Jurkat, Clone E6-1 (cell line): ENCODE measurements around the gene SRR.

Source experiments
- DNase-seq: peaks from one replicate; pipeline ENCODE4 v3.0.0-alpha.2; 2011; ENCODE audit warnings: low read depth, low spot score
- H3K4me3 ChIP-seq: 2 replicates; pipeline ENCODE4 v1.5.1; 2011; ENCODE audit warnings: mild to moderate bottlenecking, low read length, control low read depth, moderate library complexity

Gene SRR

GRCh38 chr17:2336852-2337543, 33.2 kb downstream of the SRR start, which contains the start of gene SGSM2:
SGSM2 (plus strand) TSS chr17:2337501; CDS start chr17:2337689, 188 bp downstream.
- peak within 1 kb of the TSS; percentile 84 for H3K4me3 ChIP-seq
- peak; percentile 65 for DNase-seq

GRCh38 chr17:2337544-2338314, 34.0 kb downstream of the SRR start:
- DNase-seq, result no peak
- peak overlapping the region; percentile 84 for H3K4me3 ChIP-seq

GRCh38 chr17:2338315-2338657, 34.5 kb downstream of the SRR start:
- H3K4me3 ChIP-seq, result peak overlapping the region; percentile 84
- DNase-seq, result no peak

GRCh38 chr17:2343421-2343820, 39.7 kb downstream of the SRR start:
- DNase-seq, result no peak
- H3K4me3 ChIP-seq, result no peak overlapping the region

GRCh38 chr17:2344528-2344927, 40.8 kb downstream of the SRR start:
- no peak overlapping the region for H3K4me3 ChIP-seq
- no peak for DNase-seq

- DNase-seq, result no peak
- H3K4me3 ChIP-seq, result no peak overlapping the region
Observed at GRCh38 chr17:2346475-2346874, 42.7 kb downstream of the SRR start.

- no peak for DNase-seq
- H3K4me3 ChIP-seq, result no peak overlapping the region
Observed at GRCh38 chr17:2347805-2348685, 44.3 kb downstream of the SRR start.

GRCh38 chr17:2351269-2351668, 47.5 kb downstream of the SRR start:
- DNase-seq, result no peak
- no peak overlapping the region for H3K4me3 ChIP-seq

- DNase-seq, result no peak
- no peak overlapping the region for H3K4me3 ChIP-seq
Observed at GRCh38 chr17:2354311-2354710, 50.6 kb downstream of the SRR start.

- no peak overlapping the region for H3K4me3 ChIP-seq
- DNase-seq, result no peak
Observed at GRCh38 chr17:2357237-2357636, 53.5 kb downstream of the SRR start.

GRCh38 chr17:2357931-2358434, 54.2 kb downstream of the SRR start:
- DNase-seq, result no peak
- H3K4me3 ChIP-seq, result no peak overlapping the region

- no peak overlapping the region for H3K4me3 ChIP-seq
- no peak for DNase-seq
Observed at GRCh38 chr17:2361010-2361760, 57.4 kb downstream of the SRR start.

- no peak for DNase-seq
- no peak overlapping the region for H3K4me3 ChIP-seq
Observed at GRCh38 chr17:2362016-2362415, 58.3 kb downstream of the SRR start.

- H3K4me3 ChIP-seq, result no peak overlapping the region
- DNase-seq, result no peak
Observed at GRCh38 chr17:2362416-2362815, 58.7 kb downstream of the SRR start.

GRCh38 chr17:2362881-2363280, 59.1 kb downstream of the SRR start:
- H3K4me3 ChIP-seq, result no peak overlapping the region
- DNase-seq, result no peak

- DNase-seq, result no peak
- H3K4me3 ChIP-seq, result no peak overlapping the region
Observed at GRCh38 chr17:2363318-2363717, 59.6 kb downstream of the SRR start.

- DNase-seq, result no peak
Observed at GRCh38 chr17:2363851-2364762, 60.4 kb downstream of the SRR start.

GRCh38 chr17:2364763-2365116, 61.0 kb downstream of the SRR start:
- no peak overlapping the region for H3K4me3 ChIP-seq
- DNase-seq, result no peak

More at GRCh38 chr17:2363851-2364762, 60.4 kb downstream of the SRR start:
- H3K4me3 ChIP-seq, result no peak overlapping the region
